HG02870 (cell line): Measurements from ENCODE around the gene DTNBP1.
"Not testable (repeated sequence)": the region's sequence is repeated elsewhere in the genome, so short reads cannot be mapped to it uniquely, and the experiment has no call there.

Experiments
- ATAC-seq: cut with Tn5 transposase; IDR thresholded peaks from one replicate; pipeline ENCODE4 v1.9.1; 2021; ENCODE audit warnings: mild to moderate bottlenecking, moderate library complexity; ENCODE audit not compliant: unreplicated experiment

DTNBP1 gene

DNA sequence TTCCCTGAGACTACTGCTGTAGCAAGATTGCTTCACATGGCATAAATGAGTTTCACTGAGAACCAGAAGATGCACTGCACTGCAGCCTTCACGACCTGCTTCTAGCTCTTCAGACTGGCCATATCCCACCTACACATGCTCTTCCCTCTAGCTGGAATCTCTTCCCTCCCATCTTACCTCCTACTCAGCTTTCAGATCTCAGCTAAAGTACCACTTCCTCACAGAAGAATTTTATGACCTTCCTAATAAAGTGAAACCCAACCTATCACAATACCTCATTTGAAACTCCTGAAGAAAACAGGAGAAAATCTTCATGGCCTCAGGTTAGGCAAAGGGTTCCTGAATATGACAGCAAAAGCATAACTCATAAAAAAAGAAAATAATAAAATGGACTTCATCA is 99.9 kb downstream of the DTNBP1 start:
- ATAC-seq: no peak

DNA sequence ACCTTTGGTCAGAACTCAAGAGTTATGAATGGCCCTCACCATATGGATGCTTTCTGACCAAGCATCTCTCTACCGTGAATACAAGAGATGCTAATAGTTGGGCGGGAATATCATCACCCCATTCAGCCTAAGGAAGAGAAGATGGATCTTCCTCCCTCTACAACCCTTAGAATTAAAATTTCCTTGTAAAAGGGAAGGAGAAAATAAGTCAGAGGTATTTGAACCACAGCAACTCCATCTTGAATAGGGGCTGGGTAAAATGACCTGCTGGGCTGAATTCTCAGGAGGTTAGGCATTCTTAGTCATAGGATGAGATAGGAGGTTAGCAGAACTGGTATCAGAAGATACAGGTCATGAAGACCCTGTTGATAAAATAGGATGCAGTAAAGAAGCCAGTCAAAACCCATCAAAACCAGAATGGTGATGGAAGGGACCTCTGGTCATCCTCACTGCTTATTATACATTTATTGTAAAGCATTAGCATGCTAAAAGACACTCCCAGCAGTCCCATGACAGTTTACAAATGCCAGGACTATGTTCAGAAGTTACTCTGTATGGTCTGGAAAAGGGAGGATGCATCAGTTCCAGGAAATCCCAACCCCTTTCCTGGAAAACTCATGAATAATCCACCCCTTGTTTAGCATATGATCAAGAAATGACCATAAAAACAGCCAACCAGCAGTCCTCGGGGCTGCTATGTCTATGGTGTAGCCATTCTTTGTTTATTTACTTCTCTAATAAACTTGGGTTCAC is 101.2 kb downstream of the DTNBP1 start:
- ATAC-seq: no peak

- ATAC-seq: no peak
Observed at GRCh38 chr6:15560713-15561112, 102.1 kb downstream of the DTNBP1 start.

DNA sequence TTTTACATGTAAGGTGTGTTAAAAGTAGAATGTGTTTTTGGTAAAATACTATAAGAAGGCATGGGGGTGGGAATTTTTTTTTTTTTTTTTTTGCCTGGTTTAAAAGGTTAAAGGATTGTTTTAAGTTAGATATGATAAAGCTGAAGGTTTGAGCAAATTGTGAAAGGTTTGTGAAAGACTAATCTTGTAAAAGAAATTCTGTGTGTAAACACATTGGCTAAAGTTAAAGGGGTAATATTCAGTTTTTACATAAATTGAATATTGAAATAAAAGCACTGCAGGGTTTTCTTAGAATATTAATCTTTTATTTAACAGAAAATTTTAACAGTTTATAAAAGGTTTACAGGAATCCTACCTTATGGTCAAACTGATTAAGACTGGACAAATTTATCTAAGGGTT is 105.7 kb downstream of the DTNBP1 start:
- no peak for ATAC-seq

GRCh38 chr6:15556711-15557110 is 106.1 kb downstream of the DTNBP1 start:
- ATAC-seq: no peak

GRCh38 chr6:15555101-15556038 is 107.5 kb downstream of the DTNBP1 start:
- ATAC-seq: no peak

DNA sequence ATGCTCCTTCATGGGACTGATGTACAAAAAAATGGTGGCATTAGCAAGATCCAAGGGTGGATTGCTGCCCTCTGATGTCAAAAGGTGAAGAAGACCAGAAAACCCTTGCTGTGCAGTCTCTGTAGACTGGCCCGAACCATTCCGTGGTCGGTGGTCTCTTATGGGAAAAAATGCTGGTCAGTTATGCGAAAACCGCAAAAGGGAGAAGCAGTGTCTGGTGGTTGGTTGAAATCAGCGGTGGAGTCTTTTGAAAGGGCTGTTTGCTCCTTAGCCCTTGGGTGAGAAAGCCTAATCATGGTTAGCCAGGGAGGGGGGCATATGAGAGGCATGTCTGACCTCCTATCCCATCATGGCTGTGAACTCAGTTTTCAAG is 108.1 kb downstream of the DTNBP1 start:
- ATAC-seq: no peak

DNA sequence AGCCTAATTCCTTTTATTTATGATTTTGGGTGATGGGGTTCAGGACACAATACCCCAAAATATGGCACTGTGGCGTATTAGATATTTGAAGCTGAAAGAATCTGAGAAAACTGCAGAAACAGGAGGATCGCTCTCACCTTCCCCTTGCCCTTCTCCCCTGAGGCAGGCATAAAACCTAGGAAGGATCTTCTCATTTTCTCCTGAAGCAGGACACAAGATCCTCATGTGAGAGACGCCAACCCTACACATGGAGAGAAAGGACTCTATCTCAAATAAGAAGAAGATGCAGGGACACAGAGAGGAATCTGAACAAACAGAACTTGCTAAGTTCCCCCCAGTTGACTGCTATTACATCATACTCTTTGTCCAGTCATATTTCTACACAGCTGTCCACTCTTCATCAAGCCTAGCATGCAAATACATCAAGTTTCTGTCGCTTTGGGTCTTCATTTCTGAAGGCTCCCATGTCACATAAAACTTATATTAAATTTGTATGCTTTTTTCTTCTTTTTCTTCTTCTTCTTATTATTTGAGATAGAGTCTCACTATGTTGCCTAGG is 109.0 kb downstream of the DTNBP1 start:
- no peak for ATAC-seq

GRCh38 chr6:15553031-15553430 is 109.8 kb downstream of the DTNBP1 start:
- no peak for ATAC-seq

GRCh38 chr6:15551798-15552197 is 111.0 kb downstream of the DTNBP1 start:
- no peak for ATAC-seq

DNA sequence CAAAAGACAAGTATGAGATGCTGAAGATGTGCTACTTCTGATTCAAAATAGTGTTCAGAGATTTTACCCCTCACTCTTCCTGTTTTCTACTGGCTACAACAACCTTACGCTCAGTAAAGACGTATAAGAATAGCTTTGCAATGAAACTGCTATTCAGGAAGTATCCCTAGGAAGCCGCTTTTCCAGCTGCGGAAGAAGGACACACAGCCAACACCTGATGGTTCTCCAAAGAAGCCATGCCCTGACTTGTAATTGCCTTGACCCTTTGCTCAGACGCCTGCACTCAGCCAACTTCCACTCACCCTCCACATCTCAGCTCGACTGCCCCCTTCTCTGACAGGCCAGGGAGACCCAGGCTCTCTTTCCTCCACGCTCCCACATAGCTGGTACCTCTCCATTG is 111.6 kb downstream of the DTNBP1 start:
- no peak for ATAC-seq

- no peak for ATAC-seq
Observed at GRCh38 chr6:15550546-15551123, 112.2 kb downstream of the DTNBP1 start.

- ATAC-seq: no peak
Observed at GRCh38 chr6:15549371-15549770, 113.5 kb downstream of the DTNBP1 start.

DNA sequence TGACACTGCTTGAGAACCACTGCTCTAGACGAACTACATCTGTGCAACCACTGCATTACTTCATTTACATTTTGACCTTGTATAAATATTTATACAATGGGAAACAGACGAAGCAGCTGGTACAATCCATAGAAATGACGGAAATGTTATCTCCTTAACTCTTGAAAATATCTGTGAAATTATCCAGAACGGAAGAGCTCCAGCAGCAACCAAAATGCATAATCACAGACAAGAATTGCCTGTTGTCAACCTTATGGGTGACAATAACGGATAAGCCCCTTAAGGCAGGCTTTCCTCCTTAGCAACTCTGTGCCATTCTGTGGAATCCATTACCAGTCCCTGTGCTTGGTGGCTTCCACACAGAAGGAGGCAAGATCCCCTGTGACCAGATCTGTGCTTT is 115.4 kb downstream of the DTNBP1 start:
- no peak for ATAC-seq

DNA sequence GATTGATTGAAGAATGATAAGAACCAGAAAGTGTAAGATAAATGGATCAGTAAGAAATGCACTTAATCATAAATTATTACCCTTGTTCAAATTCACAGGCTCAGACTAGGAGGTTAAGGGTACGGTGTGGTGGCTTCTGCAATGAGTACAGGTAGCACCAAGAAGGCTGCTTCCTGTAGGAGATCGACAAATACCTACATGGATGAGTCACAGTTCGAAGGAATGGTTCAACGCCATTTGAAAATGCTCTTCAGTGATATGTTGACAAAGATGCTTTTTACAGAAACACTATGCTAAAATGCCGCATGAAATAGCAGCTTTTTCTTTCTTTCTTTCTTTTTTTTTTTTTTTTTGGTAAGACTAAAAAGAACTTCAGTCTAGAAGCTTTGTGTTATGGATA is 116.2 kb downstream of the DTNBP1 start:
- ATAC-seq: no peak

DNA sequence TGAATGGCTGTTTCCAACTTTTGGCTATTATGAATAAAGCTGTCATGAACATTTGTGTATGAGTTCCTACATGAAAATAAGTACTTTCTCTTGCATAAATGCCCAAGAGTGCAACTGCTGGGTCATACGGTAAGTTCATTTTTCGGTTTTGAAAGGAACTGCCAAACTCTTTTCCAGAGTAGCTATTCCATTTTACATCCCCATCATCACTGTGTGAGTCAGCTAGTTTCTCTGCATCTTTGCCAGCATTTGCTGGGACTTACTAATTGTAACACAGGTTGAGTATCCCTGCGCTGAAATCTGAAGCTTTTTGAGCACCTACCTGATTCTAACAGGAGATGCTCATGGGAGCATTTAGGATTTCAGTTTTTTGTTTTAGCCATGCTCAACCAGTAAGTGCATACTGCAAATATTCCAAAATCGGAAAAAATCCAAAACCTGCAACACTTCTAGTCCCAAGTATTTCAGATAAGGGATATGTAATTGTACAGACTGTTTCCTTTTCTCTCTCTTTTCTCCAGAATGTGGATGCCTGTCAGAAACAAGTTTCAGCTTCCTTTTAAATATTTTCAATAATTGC is 118.4 kb downstream of the DTNBP1 start:
- ATAC-seq: no peak

DNA sequence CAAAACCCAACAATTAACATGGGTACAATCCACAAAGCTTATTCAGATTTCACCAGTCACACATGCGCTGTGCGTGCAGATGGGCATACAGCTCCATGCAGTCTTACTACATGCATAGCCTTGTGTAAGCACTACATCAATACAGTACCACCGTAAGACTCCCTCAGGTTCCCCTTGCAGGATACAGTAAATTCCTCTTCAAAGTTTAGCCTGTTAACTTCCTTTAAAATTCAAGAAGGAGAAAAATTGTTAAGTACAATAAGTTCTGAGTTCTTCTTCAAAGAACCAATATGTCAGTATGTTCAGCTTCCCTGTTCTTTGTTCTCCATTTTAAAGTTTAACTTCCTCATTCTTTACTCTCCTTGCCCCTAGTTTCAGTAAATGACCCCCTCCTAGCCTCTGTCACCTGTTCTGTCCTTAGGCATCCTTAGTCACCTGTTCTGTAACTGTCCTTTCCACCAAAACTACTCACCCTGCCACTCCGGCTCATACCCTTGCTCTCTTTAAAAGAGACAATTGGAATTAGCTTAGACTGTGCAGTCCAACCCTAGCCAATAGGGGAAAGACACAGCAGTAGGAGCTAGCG is 119.4 kb downstream of the DTNBP1 start:
- not testable (repeated sequence) for ATAC-seq

DNA sequence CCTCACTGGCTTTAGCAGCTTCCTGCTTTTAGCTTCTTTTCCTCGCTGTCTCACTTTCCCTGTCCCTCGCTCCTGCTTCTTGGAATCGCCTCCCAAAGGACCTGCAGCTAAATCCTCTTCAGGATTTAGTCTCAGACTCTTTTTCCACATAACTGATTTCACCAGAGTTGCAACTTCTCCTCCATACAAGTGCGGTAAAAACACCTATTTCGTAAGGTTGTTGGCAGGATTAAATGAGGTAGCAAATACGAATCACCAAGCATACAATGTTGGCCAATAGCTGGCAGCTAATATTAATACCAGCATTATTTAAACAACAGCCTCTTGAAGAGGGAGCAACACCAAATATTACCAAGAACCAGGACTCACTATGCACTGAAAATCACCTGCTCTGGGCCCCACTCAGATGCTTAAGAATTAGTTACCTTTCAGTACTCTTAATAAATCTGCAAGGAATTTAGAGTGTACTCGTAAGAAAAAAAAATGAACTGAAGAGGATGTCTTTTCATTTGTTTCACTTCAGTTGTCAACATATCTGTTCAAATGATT is 123.0 kb downstream of the DTNBP1 start:
- ATAC-seq: no peak

- ATAC-seq: no peak
Observed at GRCh38 chr6:15538766-15539495, 123.9 kb downstream of the DTNBP1 start.

- no peak for ATAC-seq
Observed at GRCh38 chr6:15538106-15538505, 124.7 kb downstream of the DTNBP1 start.
